AG04450 (cell line): Measurements from ENCODE around the gene CKB. TPM values are rescaled to one million over a fixed set of nuclear protein-coding genes. Genes with fewer than 3 reads are reported as not detected.
A peak's percentile ranks its signal among the peaks of the same experiment; 100 is the strongest.

Experiments
- CTCF ChIA-PET: fragments of 300-600, 350-600 bp; formaldehyde crosslinking; extraction: SDS; loops from one replicate; lab custom pipeline; 2022; ENCODE audit warnings: antibody characterized with exemption, inconsistent platforms; lab: Charles Lee
- POLR2A ChIA-PET: fragments of 350-600 bp; formaldehyde crosslinking; extraction: SDS; loops from one replicate; lab custom pipeline; 2021; ENCODE audit warnings: antibody characterized with exemption, inconsistent platforms; lab: Yijun Ruan, JAX
- DNase-seq: peaks from one replicate; pipeline ENCODE4 v3.0.0-alpha.2; 2011; ENCODE audit warnings: low read depth, low spot score
- H3K27ac ChIP-seq: one replicate; pipeline ENCODE4 v1.5.1; 2012; ENCODE audit warnings: low read depth, low read length, control low read depth
- H3K27me3 ChIP-seq: one replicate; pipeline ENCODE4 v1.6.0; 2012; ENCODE audit warnings: low read length; ENCODE audit not compliant: control insufficient read depth, insufficient read depth
- H3K4me3 ChIP-seq: 2 replicates; pipeline ENCODE4 v1.5.1; 2011; ENCODE audit warnings: mild to moderate bottlenecking, low read depth, low read length, control low read depth
- H3K9me3 ChIP-seq: 2 replicates; pipeline ENCODE4 v1.5.1; 2012; ENCODE audit warnings: low read length; ENCODE audit not compliant: control insufficient read depth, insufficient read depth
- CTCF ChIP-seq: IDR thresholded peaks from 2 replicates; pipeline ENCODE4 v1.5.1; 2011; ENCODE audit warnings: low read depth, low read length, control low read depth, inconsistent platforms
- polyA plus RNA-seq: library from polyadenylated mRNA; depleted of rRNA; stranded (reverse); fragments of >200 nt; gene quantifications from 2 replicates; pipeline ENCODE4 v1.2.3, GENCODE V29; 2011

CKB gene
- polyA plus RNA-seq, 1 experiment: 11.7 TPM

DNA sequence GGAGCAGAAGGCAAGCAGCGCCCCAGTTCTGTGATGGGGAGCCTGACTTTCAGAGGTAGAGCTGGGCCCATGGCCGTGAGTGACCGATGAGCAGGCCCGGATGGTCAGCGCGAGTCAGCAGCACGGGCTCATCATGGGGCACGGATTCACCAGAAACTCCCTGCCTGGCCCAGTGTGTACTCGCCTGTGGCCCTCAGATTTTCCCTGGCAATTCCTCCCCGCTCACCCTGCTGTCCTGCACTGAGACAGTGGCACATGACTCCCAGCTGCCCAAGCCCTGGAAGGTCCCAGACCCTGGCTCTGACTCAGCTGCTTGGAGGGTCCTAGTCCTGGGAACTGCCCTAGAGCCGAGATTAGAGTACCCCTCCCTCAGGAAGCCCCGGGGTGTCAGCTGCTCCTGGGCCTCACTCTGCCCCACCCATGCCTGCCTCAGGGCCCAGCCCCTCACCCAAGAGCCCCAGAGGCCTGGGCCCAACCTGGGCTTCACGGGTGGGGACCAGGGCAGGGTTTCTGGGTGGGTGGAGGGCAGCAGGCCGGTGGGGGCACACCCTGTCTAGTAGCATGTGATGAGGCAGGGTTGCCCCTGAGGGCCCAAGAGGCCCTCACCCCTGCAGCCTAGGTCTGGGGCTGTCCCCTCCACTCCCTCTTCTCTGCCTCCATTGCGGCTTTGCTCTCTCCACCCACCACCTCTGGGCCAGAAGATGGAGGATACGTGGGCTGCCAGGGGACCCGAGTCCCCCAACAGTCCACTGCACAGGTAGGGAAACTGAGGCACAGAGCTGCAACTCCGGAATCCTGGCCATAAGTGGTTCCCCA is 14.8 kb upstream of the CKB start:
- H3K9me3 ChIP-seq: no peaks in the 10 kb centered on the region
- TF ChIP-seq CTCF: no peak
- DNase-seq: no peak
- H3K27ac ChIP-seq: peak overlapping the region; percentile 57
- POLR2A ChIA-PET: no interaction called here
- H3K27me3 ChIP-seq: no peaks in the 10 kb centered on the region
- CTCF ChIA-PET: interaction anchor here (1.9 kb wide), 1 partner anchor 10 kb away, joined by 4 read pairs; no protein-coding TSS in a partner anchor
- no peak overlapping the region for H3K4me3 ChIP-seq

GRCh38 chr14:103536693-103537092 is 14.1 kb upstream of the CKB start:
- no peak for DNase-seq
- POLR2A ChIA-PET: no interaction called here
- CTCF ChIA-PET: no interaction called here
- no peak for TF ChIP-seq CTCF
- Histone ChIP-seq H3K27ac (no peak overlapping the region), H3K27me3 (no peaks in the 10 kb centered on the region), H3K9me3 (no peaks in the 10 kb centered on the region), H3K4me3 (no peak overlapping the region)

DNA sequence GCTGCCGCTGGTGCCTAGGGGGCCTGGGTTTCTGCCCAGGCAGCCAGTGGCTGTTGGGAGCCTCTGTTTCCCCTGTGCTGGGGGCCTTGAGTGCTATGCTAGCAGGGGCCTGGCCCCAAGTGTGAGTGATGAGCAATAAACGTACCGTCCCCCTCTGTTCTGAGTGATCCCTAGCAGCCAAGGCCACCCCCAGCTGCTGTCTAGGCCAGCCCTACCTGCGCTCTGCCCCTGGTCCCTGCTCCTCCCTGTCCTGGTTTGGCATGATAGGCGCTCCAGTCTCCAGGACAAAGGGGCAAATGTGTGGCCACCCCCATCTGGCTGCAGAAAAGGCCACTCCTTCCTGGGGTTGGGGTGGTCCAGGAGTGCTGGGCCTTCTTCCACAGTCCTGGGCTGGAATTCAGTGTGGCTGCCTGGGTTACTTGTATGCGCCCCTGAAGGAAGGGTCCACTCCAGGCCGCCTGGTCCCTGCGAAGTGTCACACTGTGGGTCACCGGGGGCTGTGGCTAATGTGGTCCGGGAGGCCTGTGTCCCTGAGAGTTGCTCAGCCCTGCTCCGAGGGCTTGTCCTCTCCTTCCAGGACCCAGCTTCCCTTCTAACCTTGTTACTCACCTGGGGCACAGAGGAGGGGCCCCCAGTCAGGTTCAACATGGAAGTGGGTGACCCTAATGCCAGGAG is 13.4 kb upstream of the CKB start:
- DNase-seq: no peak
- no peak for TF ChIP-seq CTCF
- CTCF ChIA-PET: no interaction called here
- Histone ChIP-seq H3K4me3 (no peak overlapping the region), H3K27ac (no peak overlapping the region), H3K9me3 (no peaks in the 10 kb centered on the region), H3K27me3 (no peaks in the 10 kb centered on the region)
- POLR2A ChIA-PET: interaction anchor here (0.5 kb wide), 1 partner anchor 263 kb away, joined by 6 read pairs; no protein-coding TSS in a partner anchor

- no peak for DNase-seq
- Histone ChIP-seq H3K27ac (no peak overlapping the region), H3K9me3 (no peaks in the 10 kb centered on the region), H3K4me3 (no peak overlapping the region), H3K27me3 (no peaks in the 10 kb centered on the region)
- ChIA-PET POLR2A (interaction anchor here (0.5 kb wide), 1 partner anchor 263 kb away, joined by 6 read pairs; no protein-coding TSS in a partner anchor), CTCF (interaction anchor here (0.6 kb wide), 1 partner anchor 230 kb away, joined by 3 read pairs; no protein-coding TSS in a partner anchor)
- TF ChIP-seq CTCF: no peak
Measured at GRCh38 chr14:103535081-103535890, 12.7 kb upstream of the CKB start.
